Cardiac ventricle fibroblast (primary cell): ENCODE results near the gene DHFR2. TPM values are rescaled to one million over a fixed set of nuclear protein-coding genes. Genes with fewer than 3 reads are reported as not detected.

Experiments used
- total RNA-seq: library from RNA; depleted of rRNA; stranded (reverse); fragments of >200 nt; gene quantifications from 2 replicates; pipeline ENCODE4 v1.2.3, GENCODE V29; 2015

The DHFR2 gene
- total RNA-seq: 5.7 and 6.5 TPM in 2 replicates

DNA sequence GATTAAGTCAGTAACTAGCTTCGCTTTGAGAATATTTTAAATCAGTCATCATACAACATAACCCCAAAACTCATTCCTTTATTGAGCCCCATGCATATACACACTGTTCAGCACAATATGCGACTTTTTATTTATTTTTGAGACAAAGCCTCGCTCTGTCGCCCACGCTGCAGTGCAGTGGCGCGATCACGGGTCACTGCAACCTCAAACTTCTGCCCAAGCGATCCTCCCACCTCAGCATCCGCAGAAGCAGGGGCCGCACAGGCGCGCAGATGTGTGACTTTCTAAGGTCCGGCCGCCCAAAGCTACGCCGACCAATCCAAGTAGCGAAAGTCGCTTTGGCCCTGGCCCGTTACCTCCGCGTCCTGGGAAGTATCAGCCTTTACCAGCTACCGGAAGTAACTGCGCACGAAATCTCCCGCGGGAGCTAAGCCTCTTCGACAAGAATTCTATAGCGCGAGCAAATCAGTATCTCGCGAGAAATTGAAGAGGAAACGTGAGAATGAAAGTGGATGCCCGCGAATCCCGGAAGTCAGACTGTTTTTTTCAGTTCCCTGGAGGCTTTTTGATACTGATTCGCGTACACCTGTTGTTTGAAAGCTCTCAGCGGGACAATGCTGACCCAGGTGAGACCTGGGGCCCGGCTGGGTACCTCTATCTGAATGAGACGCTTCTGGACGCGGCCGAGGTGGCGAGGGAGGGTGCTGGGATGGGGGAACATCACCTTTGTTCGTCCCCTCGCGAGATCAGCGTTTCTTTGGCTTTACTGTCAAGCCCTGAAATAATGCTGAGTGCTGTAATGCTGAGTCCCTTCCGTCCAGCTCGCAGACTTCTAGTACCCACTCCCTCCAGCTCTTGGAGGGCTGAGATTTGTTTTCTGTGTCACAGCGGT is at the start of gene DHFR2, which contains the start of gene NSUN3:
Gene DHFR2 (minus strand): TSS at position 404 of the 892 bp plus-strand sequence. CDS start 1,405 bp downstream, outside the sequence.
Gene NSUN3 (plus strand): TSS at position 549 of the 892 bp plus-strand sequence. CDS start 66 bp downstream, at position 615.

DNA sequence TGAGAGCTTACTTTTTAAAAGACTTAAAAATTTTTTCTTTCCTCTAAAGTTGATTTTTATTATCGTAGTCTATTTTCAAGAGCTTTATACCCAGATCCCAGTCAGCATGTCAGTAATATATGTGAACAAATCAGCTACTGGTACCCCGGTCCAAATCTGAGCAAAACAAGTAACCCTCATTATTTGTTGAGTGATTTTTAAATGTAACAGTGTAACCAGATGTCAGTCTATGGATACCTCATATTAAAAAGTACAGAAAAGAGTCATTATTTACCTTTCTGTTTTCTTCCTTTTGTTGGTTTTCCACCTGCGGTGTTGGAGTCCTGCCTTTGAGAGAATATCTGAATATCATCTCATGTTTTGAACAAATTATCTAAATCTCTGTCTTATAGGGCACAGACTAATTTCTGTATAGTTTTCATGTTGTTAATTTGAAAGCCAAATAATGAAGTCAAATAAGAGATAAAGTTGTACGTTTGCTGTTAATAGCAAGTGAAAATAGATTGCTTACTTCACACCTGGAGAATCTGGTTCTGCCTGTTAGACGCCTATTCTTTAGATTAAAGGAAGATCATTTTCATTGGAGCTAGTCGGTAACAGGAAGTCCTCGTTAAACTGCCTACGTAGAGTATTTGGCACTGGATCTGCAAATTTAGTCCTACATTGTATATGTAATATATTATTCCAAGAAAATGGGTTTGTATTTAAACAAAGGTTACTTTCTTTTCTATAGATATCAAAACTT is 34.5 kb downstream of the DHFR2 start, which contains the start of gene STX19:
Gene STX19 (minus strand): TSS at position 505 of the 745 bp plus-strand sequence. CDS start 13,328 bp downstream, outside the sequence.

Other genes starting within 250 kb of the DHFR2 start
- gene PROS1, start 89.0 kb downstream of the DHFR2 start, total RNA-seq: 119 and 142 TPM in 2 replicates
- gene ARL13B, start 82.8 kb downstream of the DHFR2 start, total RNA-seq: 7.1 and 7.8 TPM in 2 replicates
- gene STX19, start 34.3 kb downstream of the DHFR2 start, total RNA-seq: not detected in 2 replicates
- gene NSUN3, start 145 bp upstream of the DHFR2 start, total RNA-seq: 4.1 and 6.3 TPM in 2 replicates